Hippocampal formation (tissue), 2 donors: ENCODE results near the gene DCHS1.
A peak's percentile ranks its signal among the peaks of the same experiment; 100 is the strongest.

Experiments
- DNase-seq, 2 donors: peaks; one replicate each; lab custom pipeline; 2025; lab: John Stamatoyannopoulos, UW

DCHS1 gene

GRCh38 chr11:6646918-6647679 is 8.5 kb downstream of the DCHS1 start:
- DNase-seq: no peak

- no peak for DNase-seq
Observed at GRCh38 chr11:6646576-6646917, 9.1 kb downstream of the DCHS1 start.

GRCh38 chr11:6646071-6646470 is 9.5 kb downstream of the DCHS1 start:
- no peak for DNase-seq

GRCh38 chr11:6642957-6643356 is 12.7 kb downstream of the DCHS1 start:
- DNase-seq: no peak

GRCh38 chr11:6640985-6641701 is 14.5 kb downstream of the DCHS1 start:
- peak; percentile 44 to 59 for DNase-seq

GRCh38 chr11:6640036-6640984 is 15.3 kb downstream of the DCHS1 start:
- DNase-seq: no peak

- no peak for DNase-seq
Observed at GRCh38 chr11:6638429-6638828, 17.2 kb downstream of the DCHS1 start.

GRCh38 chr11:6637871-6638270 is 17.7 kb downstream of the DCHS1 start:
- DNase-seq: no peak

GRCh38 chr11:6636480-6636879 is 19.1 kb downstream of the DCHS1 start:
- no peak for DNase-seq

GRCh38 chr11:6635082-6635932 is 20.3 kb downstream of the DCHS1 start:
- DNase-seq: peak; percentile 69 to 92

GRCh38 chr11:6634534-6634933 is 21.1 kb downstream of the DCHS1 start:
- no peak for DNase-seq

GRCh38 chr11:6633422-6634408 is 21.9 kb downstream of the DCHS1 start:
- DNase-seq: no peak

- no peak for DNase-seq
Observed at GRCh38 chr11:6632116-6633073, 23.2 kb downstream of the DCHS1 start.

- no peak for DNase-seq
Observed at GRCh38 chr11:6631361-6631890, 24.2 kb downstream of the DCHS1 start.

GRCh38 chr11:6630632-6631291 is 24.8 kb downstream of the DCHS1 start:
- no peak for DNase-seq

- no peak for DNase-seq
Observed at GRCh38 chr11:6629892-6630631, 25.5 kb downstream of the DCHS1 start.

GRCh38 chr11:6629573-6629891 is 26.1 kb downstream of the DCHS1 start:
- no peak for DNase-seq

- DNase-seq: no peak
Observed at GRCh38 chr11:6628526-6628925, 27.1 kb downstream of the DCHS1 start.
